ENCODE results near the gene NRAP.

GRCh38 chr10:113625461-113626186, 38.2 kb downstream of the NRAP start:
- TF ChIP-seq CTCF (IDR thresholded peaks at IDR 0.05) (no peak), POLR2A (IDR thresholded peaks at IDR 0.05) (no peak)
